Gastrocnemius medialis (tissue), 4 donors: Measurements from ENCODE around the gene YAE1. TPM values are rescaled to one million over a fixed set of nuclear protein-coding genes. Genes with fewer than 3 reads are reported as not detected.

Source experiments
- ATAC-seq, 2 donors: fragments of 150-250 bp; one replicate each; pipeline ENCODE4 v1.9.1; 2016
- DNase-seq, 2 donors: peaks; one replicate each; pipeline ENCODE4 v3.0.0-alpha.2; 2019
- H3K27ac ChIP-seq, 4 donors: fragments of 200-600 bp; sonication (generic); 1 replicate in 1 of 4; 2 replicates in 3 of 4; pipeline ENCODE4 v1.5.1; 2016 to 2018; ENCODE audit warnings: mild to moderate bottlenecking in 2 of 4, moderate library complexity in 1 of 4
- H3K27me3 ChIP-seq, 3 donors: fragments of 200-600 bp; sonication (generic) in 2 of 3; 1 replicate in 1 of 3; 2 replicates in 2 of 3; pipeline versions ENCODE4 v1.5.1 to v1.6.0; 2016 to 2019; ENCODE audit warnings: mild to moderate bottlenecking in 1 of 3, moderate library complexity in 1 of 3
- H3K36me3 ChIP-seq, 2 donors: fragments of 200-600 bp; sonication (generic) in 1 of 2; one replicate each; pipeline ENCODE4 v1.5.1; 2017 to 2018
- H3K4me1 ChIP-seq, 2 donors: fragments of 200-600 bp; sonication (generic) in 1 of 2; one replicate each; pipeline ENCODE4 v1.5.1; 2016 to 2017; ENCODE audit warnings: mild to moderate bottlenecking in 2 of 2
- H3K4me3 ChIP-seq, 4 donors: fragments of 200-600 bp; sonication (generic) in 3 of 4; 1 replicate in 1 of 4; 2 replicates in 3 of 4; pipeline ENCODE4 v1.5.1; 2016 to 2019; ENCODE audit warnings: mild to moderate bottlenecking in 2 of 4
- H3K9me3 ChIP-seq, 3 donors: fragments of 200-600 bp; sonication (generic) in 2 of 3; 1 replicate in 1 of 3; 2 replicates in 2 of 3; pipeline ENCODE4 v1.5.1; 2016 to 2019
- CTCF ChIP-seq, 5 experiments: fragments of 450-650 bp in 3 of 5; fragments of 200-600 bp in 2 of 5; sonication (generic) in 2 of 5; IDR thresholded peaks in 4 of 5; conservative IDR thresholded peaks in 1 of 5; 1 replicate in 4 of 5; 2 replicates in 1 of 5; pipeline ENCODE4 v1.5.1; 2016 to 2019; ENCODE audit warnings: antibody characterized with exemption in 5 of 5, mild to moderate bottlenecking in 3 of 5, moderate library complexity in 3 of 5
- POLR2A ChIP-seq, 2 donors: fragments of 450-650 bp; IDR thresholded peaks; one replicate each; pipeline ENCODE4 v1.6.1; 2017; ENCODE audit warnings: antibody characterized with exemption in 2 of 2, mild to moderate bottlenecking in 2 of 2, moderate library complexity in 2 of 2
- in situ Hi-C, 4 donors: fragments of 200-750 bp; cut with MboI; loops; one replicate each; pipeline versions ENCODE4 v1.15.0 to v1.8.0; 2017; ENCODE audit warnings: low sequenced_read_pairs in 4 of 4
- intact Hi-C: fragments of 100-400 bp; cut with DNase I; formaldehyde crosslinking; loops from one replicate; pipeline ENCODE4 v1.15.1; 2023; ENCODE audit warnings: low total_unique reads
- total RNA-seq, 4 donors: library from RNA; depleted of rRNA; stranded (reverse); fragments of >200 nt; gene quantifications; one replicate each; pipeline versions ENCODE4 v1.1.0 to v1.2.3, GENCODE V29; 2016

YAE1 gene
- total RNA-seq, 4 donors from 2014 or later = 4.6 to 20.2 (median 10.2) TPM

- Histone ChIP-seq H3K27me3 (no peaks in the 10 kb centered on the region), H3K36me3 (no peaks in the 10 kb centered on the region), H3K9me3 (no peaks in the 10 kb centered on the region), H3K4me1 (no peaks in the 10 kb centered on the region), H3K27ac (no peak overlapping the region), H3K4me3 (no peak overlapping the region)
- in situ Hi-C loops = no loop called here
- TF ChIP-seq CTCF (IDR thresholded peaks at IDR 0.05 in 4 of 5, conservative IDR thresholded peaks at IDR 0.05 in 1 of 5) = no peak
- no peak for TF ChIP-seq POLR2A (IDR thresholded peaks at IDR 0.05)
- ATAC-seq (no peak), DNase-seq (no peak)
- intact Hi-C loops = no loop called here
Observed at GRCh38 chr7:39592586-39592985, 26.4 kb downstream of the YAE1 start.

- H3K9me3 ChIP-seq = no peaks in the 10 kb centered on the region
- no peaks in the 10 kb centered on the region for H3K4me1 ChIP-seq
- intact Hi-C loops (no loop called here), in situ Hi-C loops (no loop called here)
- no peaks in the 10 kb centered on the region for H3K36me3 ChIP-seq
- no peak for TF ChIP-seq CTCF (IDR thresholded peaks at IDR 0.05 in 4 of 5, conservative IDR thresholded peaks at IDR 0.05 in 1 of 5)
- no peak for TF ChIP-seq POLR2A (IDR thresholded peaks at IDR 0.05)
- ATAC-seq (no peak), DNase-seq (no peak)
- no peak overlapping the region for H3K27ac ChIP-seq
- H3K4me3 ChIP-seq = no peak overlapping the region
- no peaks in the 10 kb centered on the region for H3K27me3 ChIP-seq
Observed at GRCh38 chr7:39594988-39595620, 28.9 kb downstream of the YAE1 start.

GRCh38 chr7:39602351-39602750, 36.1 kb downstream of the YAE1 start:
- Histone ChIP-seq H3K4me3 (no peak overlapping the region), H3K4me1 (no peaks in the 10 kb centered on the region), H3K36me3 (no peaks in the 10 kb centered on the region), H3K27ac (no peak overlapping the region), H3K27me3 (no peaks in the 10 kb centered on the region), H3K9me3 (no peaks in the 10 kb centered on the region)
- intact Hi-C loops = no loop called here
- ATAC-seq (no peak), DNase-seq (no peak)
- TF ChIP-seq CTCF (IDR thresholded peaks at IDR 0.05 in 4 of 5, conservative IDR thresholded peaks at IDR 0.05 in 1 of 5) = no peak
- no peak for TF ChIP-seq POLR2A (IDR thresholded peaks at IDR 0.05)
- in situ Hi-C loops = no loop called here

- Histone ChIP-seq H3K27me3 (peaks cover 0 to 9% (median 2%) of the 10 kb centered on the region in 3 donors), H3K4me3 (no peak overlapping the region), H3K4me1 (no peaks in the 10 kb centered on the region), H3K27ac (no peak overlapping the region), H3K9me3 (no peaks in the 10 kb centered on the region), H3K36me3 (no peaks in the 10 kb centered on the region)
- intact Hi-C loops = no loop called here
- DNase-seq (no peak), ATAC-seq (no peak)
- TF ChIP-seq POLR2A (IDR thresholded peaks at IDR 0.05) (no peak), CTCF (IDR thresholded peaks at IDR 0.05 in 4 of 5, conservative IDR thresholded peaks at IDR 0.05 in 1 of 5) (no peak)
- in situ Hi-C loops = no loop called here
Observed at GRCh38 chr7:39603924-39604323, 37.7 kb downstream of the YAE1 start.

- H3K27ac ChIP-seq = no peak overlapping the region
- peaks cover 2 to 9% (median 4%) of the 10 kb centered on the region in 3 donors for H3K27me3 ChIP-seq
- no peak overlapping the region for H3K4me3 ChIP-seq
- DNase-seq (no peak), ATAC-seq (no peak)
- in situ Hi-C loops = no loop called here
- H3K9me3 ChIP-seq = no peaks in the 10 kb centered on the region
- H3K36me3 ChIP-seq = no peaks in the 10 kb centered on the region
- intact Hi-C loops = no loop called here
- H3K4me1 ChIP-seq = no peaks in the 10 kb centered on the region
- TF ChIP-seq POLR2A (IDR thresholded peaks at IDR 0.05) (no peak), CTCF (IDR thresholded peaks at IDR 0.05 in 4 of 5, conservative IDR thresholded peaks at IDR 0.05 in 1 of 5) (no peak)
Observed at GRCh38 chr7:39605087-39605486, 38.9 kb downstream of the YAE1 start.
